ENCODE results near the gene RAB11FIP4. TPM values are rescaled to one million over a fixed set of nuclear protein-coding genes. Genes with fewer than 3 reads are reported as not detected.

RAB11FIP4 gene
- total RNA-seq, 3 donors from 2014 or later (not counting 1 experiment from before 2014, with no cell fraction given): 81.4 to 121 (median 102) TPM

GRCh38 chr17:31579265-31579664 is 187.8 kb downstream of the RAB11FIP4 start:
- no peaks in the 10 kb centered on the region for H3K36me3 Mint-ChIP-seq
- no peak overlapping the region for H3K4me3 ChIP-seq (ENCODE audit: low read length)
- DNase-seq (no peak), ATAC-seq (no peak)
- no peaks in the 10 kb centered on the region for H3K36me3 ChIP-seq (ENCODE audit: control insufficient read depth, insufficient read depth, low read length)
- no peak overlapping the region for H3K27ac ChIP-seq (ENCODE audit: low read length)
- peaks cover 9 to 21% of the 10 kb centered on the region in 2 donors for H3K4me1 Mint-ChIP-seq
- H3K27me3 Mint-ChIP-seq (ENCODE audit: low read depth in 2 of 2): no peaks in the 10 kb centered on the region
- H3K9me3 Mint-ChIP-seq: no peaks in the 10 kb centered on the region
- H3K27ac Mint-ChIP-seq: no peak overlapping the region
- intact Hi-C loops (cut with micrococcal nuclease): no loop called here
- H3K4me3 Mint-ChIP-seq: no peak overlapping the region
- no peaks in the 10 kb centered on the region for H3K27me3 ChIP-seq (ENCODE audit: control insufficient read depth, insufficient read depth, low read length)
- peaks cover 21% of the 10 kb centered on the region for H3K4me1 ChIP-seq (ENCODE audit: control insufficient read depth, insufficient read depth, low read length)
- no peak for TF ChIP-seq CTCF (IDR thresholded peaks at IDR 0.05)
- 71% methylated on average over 4 of the region's 4 CpGs for WGBS (ENCODE audit: insufficient coverage)
- H3K9me3 ChIP-seq (ENCODE audit: control insufficient read depth, insufficient read depth, low read length): no peaks in the 10 kb centered on the region

- H3K4me1 ChIP-seq (ENCODE audit: control insufficient read depth, insufficient read depth, low read length): peaks cover 21% of the 10 kb centered on the region
- DNase-seq: no peak
- no peaks in the 10 kb centered on the region for H3K36me3 Mint-ChIP-seq
- H3K9me3 Mint-ChIP-seq: no peaks in the 10 kb centered on the region
- no peaks in the 10 kb centered on the region for H3K27me3 ChIP-seq (ENCODE audit: control insufficient read depth, insufficient read depth, low read length)
- no peaks in the 10 kb centered on the region for H3K27me3 Mint-ChIP-seq (ENCODE audit: low read depth in 2 of 2)
- H3K9me3 ChIP-seq (ENCODE audit: control insufficient read depth, insufficient read depth, low read length): no peaks in the 10 kb centered on the region
- H3K27ac Mint-ChIP-seq: no peak overlapping the region
- no peak overlapping the region for H3K4me3 Mint-ChIP-seq
- peaks cover 9 to 21% of the 10 kb centered on the region in 2 donors for H3K4me1 Mint-ChIP-seq
- TF ChIP-seq CTCF (IDR thresholded peaks at IDR 0.05): no peak
- H3K36me3 ChIP-seq (ENCODE audit: control insufficient read depth, insufficient read depth, low read length): no peaks in the 10 kb centered on the region
- 79% methylated on average over 3 of the region's 3 CpGs for WGBS (ENCODE audit: insufficient coverage)
- H3K4me3 ChIP-seq (ENCODE audit: low read length): no peak overlapping the region
- H3K27ac ChIP-seq (ENCODE audit: low read length): no peak overlapping the region
- no peak for ATAC-seq
- intact Hi-C loops (cut with micrococcal nuclease): no loop called here
Measured at GRCh38 chr17:31580316-31580705, 188.8 kb downstream of the RAB11FIP4 start.

- ATAC-seq (peak in 2 of 3 donors; percentile 34 to 45), DNase-seq (peak in 1 of 2 donors; percentile 11)
- no peak for TF ChIP-seq CTCF (IDR thresholded peaks at IDR 0.05)
- peaks cover 21% of the 10 kb centered on the region for H3K4me1 ChIP-seq (ENCODE audit: control insufficient read depth, insufficient read depth, low read length)
- H3K36me3 ChIP-seq (ENCODE audit: control insufficient read depth, insufficient read depth, low read length): no peaks in the 10 kb centered on the region
- 50% methylated on average over 16 of the region's 16 CpGs for WGBS (ENCODE audit: insufficient coverage)
- H3K9me3 ChIP-seq (ENCODE audit: control insufficient read depth, insufficient read depth, low read length): no peaks in the 10 kb centered on the region
- Mint-ChIP-seq H3K9me3 (no peaks in the 10 kb centered on the region), H3K4me3 (no peak overlapping the region), H3K36me3 (no peaks in the 10 kb centered on the region), H3K27me3 (ENCODE audit: low read depth in 2 of 2) (no peaks in the 10 kb centered on the region), H3K27ac (peak overlapping the region in 1 of 2 donors; percentile 31), H3K4me1 (peaks cover 9 to 21% of the 10 kb centered on the region in 2 donors)
- H3K27me3 ChIP-seq (ENCODE audit: control insufficient read depth, insufficient read depth, low read length): no peaks in the 10 kb centered on the region
- H3K27ac ChIP-seq (ENCODE audit: low read length): peak overlapping the region; percentile 38
- H3K4me3 ChIP-seq (ENCODE audit: low read length): no peak overlapping the region
- intact Hi-C loops (cut with micrococcal nuclease): no loop called here
Measured at GRCh38 chr17:31580706-31581490, 189.4 kb downstream of the RAB11FIP4 start.

Measured in natural killer cell (primary cell).